Activated naive CD4-positive, alpha-beta T cell treated with anti-CD3 and anti-CD28 coated beads for 36 hours (primary cell): ENCODE data around the gene ABHD17B. TPM values are rescaled to one million over a fixed set of nuclear protein-coding genes. Genes with fewer than 3 reads are reported as not detected.
A peak's percentile ranks its signal among the peaks of the same experiment; 100 is the strongest.

Source experiments
- CTCF ChIA-PET: fragments of 350-600 bp; sonication (Branson Sonifier 250); formaldehyde crosslinking; loops from one replicate; lab custom pipeline; 2021; ENCODE audit warnings: antibody characterized with exemption; lab: Charles Lee
- DNase-seq: peaks from one replicate; pipeline ENCODE4 v3.0.0-alpha.2; 2020
- H3K27ac Mint-ChIP-seq: one replicate; pipeline ENCODE4 v1.8.0; 2021; ENCODE audit warnings: mild to moderate bottlenecking, mixed read lengths
- H3K27me3 Mint-ChIP-seq: one replicate; pipeline ENCODE4 v1.8.0; 2021; ENCODE audit warnings: low read depth, mixed read lengths
- H3K36me3 Mint-ChIP-seq: one replicate; pipeline ENCODE4 v1.8.0; 2021; ENCODE audit warnings: low read depth, mixed read lengths
- H3K4me1 Mint-ChIP-seq: one replicate; pipeline ENCODE4 v1.8.0; 2021; ENCODE audit warnings: low read depth, mixed read lengths
- H3K4me3 Mint-ChIP-seq: one replicate; pipeline ENCODE4 v1.8.0; 2021; ENCODE audit warnings: mild to moderate bottlenecking, moderate library complexity, mixed read lengths
- H3K9me3 Mint-ChIP-seq: one replicate; pipeline ENCODE4 v1.8.0; 2021; ENCODE audit warnings: mixed read lengths
- intact Hi-C: fragments of 100-400 bp; cut with micrococcal nuclease; formaldehyde crosslinking; loops from one replicate; pipeline ENCODE4 v1.15.1; 2023
- total RNA-seq, 2 experiments: library from RNA; stranded (reverse); gene quantifications; one replicate each; pipeline ENCODE4 v1.2.3, GENCODE V29; 2021

ABHD17B gene
- total RNA-seq, 2 experiments from 2014 or later: 10.2 to 11.1 TPM

- no peaks in the 10 kb centered on the region for H3K27me3 Mint-ChIP-seq
- no peak overlapping the region for H3K27ac Mint-ChIP-seq
- CTCF ChIA-PET: interaction anchor here (0.8 kb wide), 1 partner anchor 194 kb away, joined by 3 read pairs; no protein-coding TSS in a partner anchor
- no peaks in the 10 kb centered on the region for H3K36me3 Mint-ChIP-seq
- H3K4me1 Mint-ChIP-seq: no peaks in the 10 kb centered on the region
- intact Hi-C loops: no loop called here
- H3K4me3 Mint-ChIP-seq: no peak overlapping the region
- no peak for DNase-seq
- H3K9me3 Mint-ChIP-seq: peaks cover 2% of the 10 kb centered on the region
Observed at GRCh38 chr9:71830929-71831328, 80.1 kb downstream of the ABHD17B start.

GRCh38 chr9:71830153-71830552, 80.8 kb downstream of the ABHD17B start:
- H3K36me3 Mint-ChIP-seq: no peaks in the 10 kb centered on the region
- H3K4me1 Mint-ChIP-seq: no peaks in the 10 kb centered on the region
- no peak overlapping the region for H3K27ac Mint-ChIP-seq
- no peaks in the 10 kb centered on the region for H3K27me3 Mint-ChIP-seq
- no peaks in the 10 kb centered on the region for H3K9me3 Mint-ChIP-seq
- intact Hi-C loops: no loop called here
- no peak overlapping the region for H3K4me3 Mint-ChIP-seq
- no peak for DNase-seq
- CTCF ChIA-PET: interaction anchor here (0.8 kb wide), 1 partner anchor 195 kb away, joined by 3 read pairs; no protein-coding TSS in a partner anchor

DNA sequence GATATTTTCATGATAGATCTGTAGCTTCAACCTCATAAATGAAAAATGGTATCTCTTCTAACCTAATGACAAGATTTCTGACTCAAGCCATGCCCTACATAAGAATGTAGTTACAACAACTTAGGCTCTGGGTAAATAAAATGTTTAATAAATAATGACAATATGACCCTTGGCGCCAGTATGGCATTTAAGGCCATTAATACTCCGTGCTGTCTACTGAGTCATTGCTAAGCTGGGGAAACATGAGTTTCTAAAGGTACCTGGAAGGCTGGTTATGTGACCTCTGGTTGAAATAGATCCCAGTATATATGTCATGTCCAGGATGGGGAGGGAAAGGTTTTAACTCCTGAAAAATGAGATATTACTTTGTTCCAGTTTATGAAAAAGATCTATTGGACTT, 84.7 kb downstream of the ABHD17B start:
- intact Hi-C loops: no loop called here
- CTCF ChIA-PET: interaction anchor here (1.5 kb wide), 1 partner anchor 199 kb away, joined by 3 read pairs; no protein-coding TSS in a partner anchor
- Mint-ChIP-seq H3K4me3 (no peak overlapping the region), H3K27me3 (no peaks in the 10 kb centered on the region), H3K36me3 (no peaks in the 10 kb centered on the region), H3K4me1 (peaks cover 3% of the 10 kb centered on the region), H3K27ac (no peak overlapping the region), H3K9me3 (no peaks in the 10 kb centered on the region)
- no peak for DNase-seq

DNA sequence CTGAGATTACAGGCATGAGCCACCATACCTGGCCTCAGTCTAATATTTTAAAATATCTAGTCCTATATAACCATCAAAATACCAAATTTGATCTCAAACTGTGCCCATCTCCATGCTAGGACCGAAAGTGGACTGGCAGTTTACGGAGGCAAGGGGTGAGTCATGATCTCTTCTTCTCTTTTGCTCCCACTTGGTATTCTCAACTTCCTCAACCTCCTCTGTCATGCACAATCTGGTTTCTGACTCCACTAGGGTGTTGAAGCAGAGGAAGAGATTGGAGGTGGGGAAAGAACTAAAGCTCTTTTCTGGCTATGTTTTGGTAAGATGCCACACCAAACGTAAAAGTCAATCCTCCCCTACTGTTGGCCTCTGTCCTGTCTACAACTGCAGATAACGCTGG, 86.7 kb downstream of the ABHD17B start:
- no peak for DNase-seq
- Mint-ChIP-seq H3K9me3 (no peaks in the 10 kb centered on the region), H3K4me1 (peaks cover 3% of the 10 kb centered on the region), H3K36me3 (no peaks in the 10 kb centered on the region), H3K27me3 (no peaks in the 10 kb centered on the region), H3K4me3 (no peak overlapping the region), H3K27ac (no peak overlapping the region)
- CTCF ChIA-PET: interaction anchor here (2.3 kb wide), 1 partner anchor 201 kb away, joined by 7 read pairs; no protein-coding TSS in a partner anchor
- intact Hi-C loops: no loop called here

DNA sequence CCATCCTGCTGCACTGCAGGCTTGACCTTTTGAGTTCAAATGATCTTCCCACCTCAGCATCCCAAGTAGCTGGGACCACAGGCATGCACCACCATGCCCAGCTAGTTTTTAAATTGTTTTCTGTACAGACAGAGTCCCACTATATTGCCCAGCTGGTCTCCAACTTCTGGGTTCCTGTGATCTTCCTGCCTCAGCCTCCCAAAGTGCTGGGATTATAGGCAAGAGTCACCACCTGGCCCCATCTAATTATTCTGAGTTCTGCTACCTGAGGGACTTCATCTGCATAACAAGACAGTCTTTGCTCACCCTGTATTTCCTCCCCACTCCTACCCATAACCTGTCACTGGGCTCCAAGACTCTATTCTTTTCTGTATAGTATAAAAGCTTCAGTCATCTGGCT, 88.1 kb downstream of the ABHD17B start:
- H3K4me3 Mint-ChIP-seq: no peak overlapping the region
- H3K36me3 Mint-ChIP-seq: no peaks in the 10 kb centered on the region
- CTCF ChIA-PET: interaction anchor here (0.6 to 2.3 kb wide), 2 partner anchors 11 to 202 kb away, joined by 5 to 7 read pairs; no protein-coding TSS in a partner anchor
- H3K27ac Mint-ChIP-seq: no peak overlapping the region
- peaks cover 5% of the 10 kb centered on the region for H3K4me1 Mint-ChIP-seq
- no peaks in the 10 kb centered on the region for H3K9me3 Mint-ChIP-seq
- DNase-seq: no peak
- H3K27me3 Mint-ChIP-seq: no peaks in the 10 kb centered on the region
- intact Hi-C loops: no loop called here

DNA sequence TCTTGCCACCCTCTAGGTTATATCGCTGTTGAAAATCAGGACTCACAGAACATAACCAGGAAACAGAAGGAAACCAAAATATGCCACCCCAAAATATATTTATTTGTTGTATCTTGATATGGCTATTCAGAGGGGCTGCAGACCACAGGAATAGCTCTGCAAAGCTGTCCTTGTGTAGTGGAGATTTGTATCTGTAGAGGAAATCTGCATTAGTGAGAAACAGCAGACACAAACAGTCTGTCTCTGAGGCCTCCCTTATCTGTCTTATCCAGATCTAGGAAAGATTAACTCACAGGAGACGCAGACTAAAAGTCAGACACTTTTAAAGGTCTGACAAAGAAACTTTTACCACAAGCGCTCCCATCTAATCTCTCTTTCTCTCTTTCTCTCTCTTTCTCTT, 88.5 kb downstream of the ABHD17B start:
- Mint-ChIP-seq H3K4me3 (no peak overlapping the region), H3K4me1 (peaks cover 7% of the 10 kb centered on the region), H3K27me3 (no peaks in the 10 kb centered on the region), H3K9me3 (no peaks in the 10 kb centered on the region), H3K36me3 (no peaks in the 10 kb centered on the region), H3K27ac (no peak overlapping the region)
- DNase-seq: no peak
- CTCF ChIA-PET: interaction anchor here (0.8 to 2.3 kb wide), 3 partner anchors 15 to 202 kb away, joined by 3 to 7 read pairs (median 3); no protein-coding TSS in a partner anchor
- intact Hi-C loops: no loop called here

GRCh38 chr9:71821405-71821804, 89.6 kb downstream of the ABHD17B start:
- Mint-ChIP-seq H3K27ac (no peak overlapping the region), H3K4me1 (peaks cover 14% of the 10 kb centered on the region), H3K27me3 (no peaks in the 10 kb centered on the region), H3K36me3 (no peaks in the 10 kb centered on the region), H3K9me3 (no peaks in the 10 kb centered on the region), H3K4me3 (no peak overlapping the region)
- CTCF ChIA-PET: interaction anchor here (0.8 to 1.4 kb wide), 5 partner anchors 14 to 457 kb away, joined by 3 to 5 read pairs (median 3); no protein-coding TSS in a partner anchor
- intact Hi-C loops: no loop called here
- no peak for DNase-seq

DNA sequence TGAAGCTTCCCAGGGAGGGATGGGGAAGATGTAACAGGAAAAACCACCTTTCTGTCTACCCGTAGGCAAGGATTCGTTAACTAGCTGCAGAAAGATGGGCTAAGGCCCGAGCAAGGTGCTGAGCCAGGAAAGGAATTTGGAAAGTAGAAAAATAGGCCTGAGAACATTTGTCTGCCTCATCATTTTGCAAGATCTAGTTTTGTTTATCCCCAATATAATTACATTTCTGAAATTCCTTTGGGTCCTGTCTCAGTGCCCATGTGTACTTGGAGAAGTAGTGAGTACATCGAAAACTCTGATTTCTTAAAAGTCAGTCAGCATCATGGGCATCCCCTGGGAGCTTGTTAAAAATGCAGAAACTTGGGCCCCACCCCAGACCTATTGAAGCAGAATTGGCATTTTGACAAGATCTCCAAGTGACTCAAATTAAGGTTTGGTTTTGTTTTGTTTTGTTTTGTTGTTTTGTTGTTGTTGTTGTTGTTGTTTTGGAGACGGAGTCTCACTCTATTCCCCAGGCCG, 90.5 kb downstream of the ABHD17B start:
- CTCF ChIA-PET: interaction anchor here (0.9 to 4.9 kb wide), 8 partner anchors 24 to 535 kb away, joined by 3 to 33 read pairs (median 8); no protein-coding TSS in a partner anchor

GRCh38 chr9:71819115-71819739, 91.8 kb downstream of the ABHD17B start:
- H3K9me3 Mint-ChIP-seq: no peaks in the 10 kb centered on the region
- H3K27ac Mint-ChIP-seq: no peak overlapping the region
- no peaks in the 10 kb centered on the region for H3K27me3 Mint-ChIP-seq
- CTCF ChIA-PET: interaction anchor here (0.6 to 4.9 kb wide), 38 partner anchors 8 to 1179 kb away, joined by 3 to 49 read pairs (median 4); no protein-coding TSS in a partner anchor
- H3K36me3 Mint-ChIP-seq: no peaks in the 10 kb centered on the region
- peaks cover 16% of the 10 kb centered on the region for H3K4me1 Mint-ChIP-seq
- H3K4me3 Mint-ChIP-seq: no peak overlapping the region
- intact Hi-C loops: loop anchor here (1.0 to 2.0 kb wide), 5 partner anchors 12 to 534 kb away; partner anchors contain the start of gene CEMIP2
- peak; percentile 68 for DNase-seq

More for the DNA sequence above, 90.5 kb downstream of the ABHD17B start:
- no peak overlapping the region for H3K4me3 Mint-ChIP-seq
- intact Hi-C loops: no loop called here
- H3K36me3 Mint-ChIP-seq: no peaks in the 10 kb centered on the region
- no peaks in the 10 kb centered on the region for H3K9me3 Mint-ChIP-seq
- H3K27me3 Mint-ChIP-seq: no peaks in the 10 kb centered on the region
- DNase-seq: no peak
- peaks cover 16% of the 10 kb centered on the region for H3K4me1 Mint-ChIP-seq
- H3K27ac Mint-ChIP-seq: no peak overlapping the region

GRCh38 chr9:71816916-71817451, 94.0 kb downstream of the ABHD17B start:
- DNase-seq: no peak
- Mint-ChIP-seq H3K27ac (no peak overlapping the region), H3K4me1 (peaks cover 13% of the 10 kb centered on the region), H3K27me3 (no peaks in the 10 kb centered on the region), H3K36me3 (no peaks in the 10 kb centered on the region), H3K4me3 (no peak overlapping the region), H3K9me3 (no peaks in the 10 kb centered on the region)
- CTCF ChIA-PET: interaction anchor here (0.6 to 4.9 kb wide), 16 partner anchors 9 to 587 kb away, joined by 3 to 49 read pairs (median 4); partner anchors contain the start of genes ABHD17B and C9orf85
- intact Hi-C loops: no loop called here
